GM23338 (cell line): ENCODE results near the gene C2orf68. TPM values are rescaled to one million over a fixed set of nuclear protein-coding genes. Genes with fewer than 3 reads are reported as not detected.
"Not testable (repeated sequence)": the region's sequence is repeated elsewhere in the genome, so short reads cannot be mapped to it uniquely, and the experiment has no call there.

Experiments used
- ATAC-seq: fragments of 200-7000 bp; cut with Tn5 transposase; 3 replicates; pipeline ENCODE4 v1.9.1; 2020
- DNase-seq: peaks from one replicate; pipeline ENCODE4 v3.0.0-alpha.2; 2015; ENCODE audit warnings: low spot score
- H2AFZ ChIP-seq: fragments of 200-600 bp; sonication (generic); 2 replicates; pipeline ENCODE4 v1.8.0; 2016; ENCODE audit warnings: antibody characterized with exemption, mild to moderate bottlenecking, moderate library complexity
- H3F3A ChIP-seq: fragments of 200-600 bp; sonication (generic); replicated peaks from 2 replicates; pipeline ENCODE4 v1.8.0; 2017; ENCODE audit warnings: antibody characterized with exemption, mixed run types, low read depth
- H3K27ac ChIP-seq: fragments of 200-600 bp; sonication (generic); 2 replicates; pipeline ENCODE4 v1.6.1; 2016; ENCODE audit warnings: low read depth
- H3K27me3 ChIP-seq: fragments of 200-600 bp; sonication (generic); 2 replicates; pipeline ENCODE4 v1.8.0; 2016; ENCODE audit warnings: mild to moderate bottlenecking, mixed run types, moderate library complexity; ENCODE audit not compliant: insufficient read depth
- H3K36me3 ChIP-seq: fragments of 200-600 bp; sonication (generic); 2 replicates; pipeline ENCODE4 v1.8.0; 2016; ENCODE audit warnings: mild to moderate bottlenecking; ENCODE audit not compliant: insufficient read depth
- H3K4me1 ChIP-seq: fragments of 200-600 bp; sonication (generic); 2 replicates; pipeline ENCODE4 v1.8.0; 2016; ENCODE audit warnings: mild to moderate bottlenecking, moderate library complexity; ENCODE audit not compliant: insufficient read depth
- H3K4me2 ChIP-seq: fragments of 200-600 bp; sonication (generic); 2 replicates; pipeline ENCODE4 v1.7.1; 2017; ENCODE audit warnings: mixed run types
- H3K4me3 ChIP-seq: fragments of 200-600 bp; sonication (generic); 2 replicates; pipeline ENCODE4 v1.6.1; 2016; ENCODE audit warnings: mixed run types
- H3K79me2 ChIP-seq: fragments of 200-600 bp; sonication (generic); replicated peaks from 2 replicates; pipeline ENCODE4 v1.8.0; 2017; ENCODE audit warnings: mild to moderate bottlenecking; ENCODE audit not compliant: insufficient read depth
- H3K9me2 ChIP-seq: fragments of 200-600 bp; sonication (generic); 2 replicates; pipeline ENCODE4 v1.8.0; 2017; ENCODE audit not compliant: insufficient read depth
- H4K20me1 ChIP-seq: fragments of 200-600 bp; sonication (generic); replicated peaks from 2 replicates; pipeline ENCODE4 v1.8.0; 2017; ENCODE audit warnings: mild to moderate bottlenecking; ENCODE audit not compliant: insufficient read depth
- H3K27ac Mint-ChIP-seq: 2 replicates; pipeline ENCODE4 v1.8.0; 2020; ENCODE audit warnings: inconsistent platforms, mild to moderate bottlenecking, moderate library complexity, mixed read lengths
- H3K27me3 Mint-ChIP-seq: 3 replicates; pipeline ENCODE4 v1.8.0; 2022; ENCODE audit warnings: low read depth, mild to moderate bottlenecking, moderate library complexity, mixed read lengths, inconsistent platforms; ENCODE audit not compliant: insufficient read depth, poor library complexity
- H3K36me3 Mint-ChIP-seq: 3 replicates; pipeline ENCODE4 v1.8.0; 2021; ENCODE audit warnings: low read depth, mild to moderate bottlenecking, inconsistent platforms, moderate library complexity, mixed read lengths
- H3K4me1 Mint-ChIP-seq: 3 replicates; pipeline ENCODE4 v1.8.0; 2020; ENCODE audit warnings: mild to moderate bottlenecking, inconsistent platforms, mixed read lengths
- H3K4me3 Mint-ChIP-seq: 3 replicates; pipeline ENCODE4 v1.8.0; 2021; ENCODE audit warnings: moderate library complexity, mild to moderate bottlenecking, inconsistent platforms, mixed read lengths
- H3K9me3 Mint-ChIP-seq: 3 replicates; pipeline ENCODE4 v1.8.0; 2020; ENCODE audit warnings: moderate library complexity, mild to moderate bottlenecking, inconsistent platforms, mixed read lengths
- CREB1 ChIP-seq: fragments of 250-450 bp; sonication (Bioruptor Pico); IDR thresholded peaks from 2 replicates; pipeline ENCODE4 v1.5.0; 2020; ENCODE audit warnings: low read depth, mild to moderate bottlenecking, moderate library complexity
- CTCF ChIP-seq, 2 experiments: fragments of 200-600 bp in 1 of 2; sonication (generic) in 1 of 2; conservative IDR thresholded peaks; 2 replicates each; pipeline versions ENCODE4 v1.5.1 to v1.6.1; 2016 to 2017; ENCODE audit warnings: antibody characterized with exemption in 2 of 2, low read depth in 2 of 2, mild to moderate bottlenecking in 2 of 2, moderate library complexity in 1 of 2
- EZH2 ChIP-seq: fragments of 200-600 bp; sonication (generic); IDR thresholded peaks from one replicate; pipeline ENCODE4 v1.8.0; 2017; ENCODE audit warnings: antibody characterized with exemption, mild to moderate bottlenecking, low read depth; ENCODE audit not compliant: unreplicated experiment
- EZH2phosphoT487 ChIP-seq: fragments of 200-600 bp; sonication (generic); IDR thresholded peaks from one replicate; pipeline ENCODE4 v1.8.1; 2018; ENCODE audit warnings: antibody characterized with exemption; ENCODE audit not compliant: unreplicated experiment
- NANOG ChIP-seq: IDR thresholded peaks from 2 replicates; pipeline ENCODE4 v1.6.1; 2016; ENCODE audit warnings: antibody characterized with exemption, borderline replicate concordance
- POLR2AphosphoS5 ChIP-seq: IDR thresholded peaks from 2 replicates; pipeline ENCODE4 v1.6.1; 2016; ENCODE audit warnings: antibody characterized with exemption, low read depth
- REST ChIP-seq: IDR thresholded peaks from one replicate; pipeline ENCODE4 v1.6.1; 2018; ENCODE audit warnings: antibody characterized with exemption; ENCODE audit not compliant: unreplicated experiment
- STAT1 ChIP-seq: IDR thresholded peaks from one replicate; pipeline ENCODE4 v1.6.1; 2016; ENCODE audit warnings: antibody characterized with exemption; ENCODE audit not compliant: unreplicated experiment
- ZNF114 ChIP-seq: fragments of 250-450 bp; sonication (Bioruptor Pico); IDR thresholded peaks from 2 replicates; pipeline ENCODE4 v1.5.0; 2020; ENCODE audit warnings: mild to moderate bottlenecking, moderate library complexity
- ZNF331 ChIP-seq: fragments of 250-450 bp; sonication (Bioruptor Pico); IDR thresholded peaks from 2 replicates; pipeline ENCODE4 v1.5.0; 2020; ENCODE audit warnings: low read depth, mild to moderate bottlenecking, moderate library complexity
- polyA plus RNA-seq: library from polyadenylated mRNA; unstranded; fragments of >200 nt; fragmentation: Nextera tagmentation; extraction: Ambion mirVana; gene quantifications from 2 replicates; pipeline ENCODE4 v1.2.1, GENCODE V29; 2016
- total RNA-seq: library from RNA; depleted of rRNA; stranded (reverse); fragments of >200 nt; shearing (Covaris generic); gene quantifications from 2 replicates; pipeline ENCODE4 v1.2.3, GENCODE V29; 2014

C2orf68 gene
- total and polyA plus RNA-seq, 2 experiments from 2014 or later, result 26.8 to 76.4 TPM

GRCh38 chr2:85614757-85615156 is 2.9 kb upstream of the C2orf68 start:
- ATAC-seq, H3K27me3 ChIP-seq, H3K27ac Mint-ChIP-seq, H3K9me2 ChIP-seq, H3K36me3 ChIP-seq, H3K4me2 ChIP-seq, H3K27me3 Mint-ChIP-seq, H3K9me3 Mint-ChIP-seq, H2AFZ ChIP-seq, H3K4me3 Mint-ChIP-seq, DNase-seq, H3K4me1 Mint-ChIP-seq, H3K4me3 ChIP-seq, H3K27ac ChIP-seq: not testable (repeated sequence)
- H3K36me3 Mint-ChIP-seq, result peaks cover 23% of the 10 kb centered on the region
- Histone ChIP-seq H3F3A (peaks cover 12% of the 10 kb centered on the region; the same call in 1 of the 2 replicates), H3K79me2 (peaks cover 50% of the 10 kb centered on the region), H3K4me1 (peaks cover 14% of the 10 kb centered on the region), H4K20me1 (peaks cover 27% of the 10 kb centered on the region)

- H3F3A ChIP-seq, result peaks cover 12% of the 10 kb centered on the region; the same call in 1 of the 2 replicates
- no peak overlapping the region for H2AFZ ChIP-seq
- H3K9me2 ChIP-seq, result no peaks in the 10 kb centered on the region
- Mint-ChIP-seq H3K27me3 (peaks cover 5% of the 10 kb centered on the region), H3K27ac (no peak overlapping the region), H3K36me3 (peaks cover 24% of the 10 kb centered on the region), H3K4me1 (peaks cover 7% of the 10 kb centered on the region), H3K4me3 (0 out of 3 replicates have a peak overlapping the region, but pooled peaks have one; percentile 19), H3K9me3 (no peaks in the 10 kb centered on the region)
- no peak for DNase-seq
- no peak overlapping the region for H3K4me2 ChIP-seq
- no peaks in the 10 kb centered on the region for H3K27me3 ChIP-seq
- peaks cover 14% of the 10 kb centered on the region for H3K4me1 ChIP-seq
- peaks cover 42% of the 10 kb centered on the region for H3K79me2 ChIP-seq
- H3K36me3 ChIP-seq, result 0 out of 2 replicates have a peak, but pooled peaks cover 3% of the 10 kb centered on the region
- H3K27ac ChIP-seq, result no peak overlapping the region
- no peak overlapping the region for H3K4me3 ChIP-seq
- no peak for ATAC-seq
- peaks cover 19% of the 10 kb centered on the region for H4K20me1 ChIP-seq
- TF ChIP-seq ZNF114 (CRISPR knock-in tag) (no peak), ZNF331 (CRISPR knock-in tag) (no peak), EZH2phosphoT487 (no peak), NANOG (no peak), CTCF (conservative IDR thresholded peaks at IDR 0.05; ENCODE audit: low read depth in 2 of 2) (no peak), CREB1 (CRISPR knock-in tag) (no peak), STAT1 (no peak), REST (no peak), POLR2AphosphoS5 (no peak), EZH2 (no peak)
Observed at GRCh38 chr2:85613717-85614515, 2.0 kb upstream of the C2orf68 start.
